Activated CD4-positive, alpha-beta memory T cell treated with anti-CD3 and anti-CD28 coated beads, Interleukin-2, amount 10 ng/mL, durations not matched to agents 7 days and 5 days (primary cell): ENCODE measurements around the gene KIF21B. TPM values are rescaled to one million over a fixed set of nuclear protein-coding genes. Genes with fewer than 3 reads are reported as not detected.

Experiments
- CTCF ChIA-PET: fragments of 350-600 bp; sonication (Branson Sonifier 250); formaldehyde crosslinking; loops from one replicate; lab custom pipeline; 2021; ENCODE audit warnings: antibody characterized with exemption, inconsistent platforms; lab: Charles Lee
- POLR2A ChIA-PET: fragments of 350-600 bp; sonication (Branson Sonifier 250); formaldehyde crosslinking; loops from one replicate; lab custom pipeline; 2021; ENCODE audit warnings: antibody characterized with exemption; lab: Charles Lee
- DNase-seq: peaks from one replicate; pipeline ENCODE4 v3.0.0-alpha.2; 2020
- H3K27ac Mint-ChIP-seq: one replicate; pipeline ENCODE4 v1.8.0; 2021; ENCODE audit warnings: mild to moderate bottlenecking, mixed read lengths
- H3K27me3 Mint-ChIP-seq: one replicate; pipeline ENCODE4 v1.8.0; 2021; ENCODE audit warnings: mixed read lengths
- H3K36me3 Mint-ChIP-seq: one replicate; pipeline ENCODE4 v1.8.0; 2021; ENCODE audit warnings: low read depth, mixed read lengths
- H3K4me1 Mint-ChIP-seq: one replicate; pipeline ENCODE4 v1.8.0; 2021; ENCODE audit warnings: mixed read lengths
- H3K4me3 Mint-ChIP-seq: one replicate; pipeline ENCODE4 v1.8.0; 2021; ENCODE audit warnings: mild to moderate bottlenecking, mixed read lengths
- H3K9me3 Mint-ChIP-seq: one replicate; pipeline ENCODE4 v1.8.0; 2021; ENCODE audit warnings: mixed read lengths
- total RNA-seq, 2 experiments: library from RNA; stranded (reverse); gene quantifications; one replicate each; pipeline ENCODE4 v1.2.3, GENCODE V29; 2021

KIF21B gene
- total RNA-seq, 2 experiments from 2014 or later: 175 to 180 TPM

- CTCF ChIA-PET: interaction anchor here (0.5 to 8.9 kb wide), 8 partner anchors 8 to 394 kb away, joined by 3 to 91 read pairs (median 9); partner anchors contain the start of gene KIF21B
- peaks cover 95% of the 10 kb centered on the region for H3K4me1 Mint-ChIP-seq
- H3K27ac Mint-ChIP-seq: peak overlapping the region; percentile 99
- peaks cover 74% of the 10 kb centered on the region for H3K36me3 Mint-ChIP-seq
- H3K27me3 Mint-ChIP-seq: no peaks in the 10 kb centered on the region
- no peaks in the 10 kb centered on the region for H3K9me3 Mint-ChIP-seq
- POLR2A ChIA-PET: interaction anchor here (0.6 to 11.1 kb wide), 11 partner anchors 8 to 396 kb away, joined by 3 to 178 read pairs (median 5); partner anchors contain the start of genes DDX59, KIF14 and KIF21B
- H3K4me3 Mint-ChIP-seq: peak overlapping the region; percentile 69
- no peak for DNase-seq
Observed at GRCh38 chr1:201016211-201016651, 7.3 kb downstream of the KIF21B start.

- CTCF ChIA-PET: interaction anchor here (0.5 to 8.9 kb wide), 8 partner anchors 9 to 393 kb away, joined by 3 to 91 read pairs (median 10); partner anchors contain the start of gene KIF21B
- H3K4me1 Mint-ChIP-seq: peaks cover 98% of the 10 kb centered on the region
Observed at GRCh38 chr1:201015551-201016091, 7.9 kb downstream of the KIF21B start.

DNA sequence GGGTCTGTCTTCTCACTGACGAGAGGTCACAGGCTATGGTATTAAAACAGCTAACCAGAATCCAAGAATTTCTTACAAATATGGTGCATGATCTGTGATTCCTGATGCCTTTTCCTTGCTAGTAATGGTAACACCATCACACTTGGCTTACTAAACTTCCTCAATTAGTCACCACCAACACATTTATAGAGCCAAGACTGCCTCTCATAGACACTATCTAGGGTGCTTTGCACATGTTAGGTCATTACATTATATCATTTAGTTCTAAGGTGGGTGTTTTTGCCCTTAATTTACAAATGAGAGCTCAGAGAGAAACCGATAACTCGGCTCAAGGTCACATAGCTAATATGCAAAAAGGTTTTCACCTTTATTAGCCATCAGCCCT lies 8.7 kb downstream of the KIF21B start:
- Mint-ChIP-seq H3K27ac (peak overlapping the region; percentile 99), H3K36me3 (peaks cover 71% of the 10 kb centered on the region), H3K4me3 (peak overlapping the region; percentile 27), H3K4me1 (peaks cover 96% of the 10 kb centered on the region), H3K27me3 (no peaks in the 10 kb centered on the region), H3K9me3 (no peaks in the 10 kb centered on the region)
- ChIA-PET CTCF (interaction anchor here (0.6 to 8.9 kb wide), 6 partner anchors 9 to 266 kb away, joined by 3 to 91 read pairs (median 16); partner anchors contain the start of gene KIF21B), POLR2A (interaction anchor here (1.3 to 11.1 kb wide), 5 partner anchors 10 to 44 kb away, joined by 3 to 178 read pairs (median 7); partner anchors contain the start of gene KIF21B)
- no peak for DNase-seq

More at GRCh38 chr1:201015551-201016091, 7.9 kb downstream of the KIF21B start:
- Mint-ChIP-seq H3K9me3 (no peaks in the 10 kb centered on the region), H3K27me3 (no peaks in the 10 kb centered on the region), H3K4me3 (peak overlapping the region; percentile 69), H3K36me3 (peaks cover 71% of the 10 kb centered on the region), H3K27ac (peak overlapping the region; percentile 99)
- POLR2A ChIA-PET: interaction anchor here (0.6 to 11.1 kb wide), 14 partner anchors 9 to 395 kb away, joined by 3 to 178 read pairs (median 4); partner anchors contain the start of genes DDX59, KIF14 and KIF21B
- DNase-seq: peak; percentile 50

GRCh38 chr1:201013991-201014815 lies 9.3 kb downstream of the KIF21B start:
- CTCF ChIA-PET: interaction anchor here (0.6 to 8.9 kb wide), 5 partner anchors 8 to 265 kb away, joined by 3 to 91 read pairs (median 15); partner anchors contain the start of gene KIF21B
- POLR2A ChIA-PET: interaction anchor here (1.3 to 11.1 kb wide), 5 partner anchors 10 to 43 kb away, joined by 3 to 178 read pairs (median 7); partner anchors contain the start of gene KIF21B
- Mint-ChIP-seq H3K4me3 (peak overlapping the region; percentile 58), H3K4me1 (peaks cover 96% of the 10 kb centered on the region), H3K27me3 (no peaks in the 10 kb centered on the region), H3K27ac (peak overlapping the region; percentile 99), H3K36me3 (peaks cover 72% of the 10 kb centered on the region), H3K9me3 (no peaks in the 10 kb centered on the region)
- no peak for DNase-seq

DNA sequence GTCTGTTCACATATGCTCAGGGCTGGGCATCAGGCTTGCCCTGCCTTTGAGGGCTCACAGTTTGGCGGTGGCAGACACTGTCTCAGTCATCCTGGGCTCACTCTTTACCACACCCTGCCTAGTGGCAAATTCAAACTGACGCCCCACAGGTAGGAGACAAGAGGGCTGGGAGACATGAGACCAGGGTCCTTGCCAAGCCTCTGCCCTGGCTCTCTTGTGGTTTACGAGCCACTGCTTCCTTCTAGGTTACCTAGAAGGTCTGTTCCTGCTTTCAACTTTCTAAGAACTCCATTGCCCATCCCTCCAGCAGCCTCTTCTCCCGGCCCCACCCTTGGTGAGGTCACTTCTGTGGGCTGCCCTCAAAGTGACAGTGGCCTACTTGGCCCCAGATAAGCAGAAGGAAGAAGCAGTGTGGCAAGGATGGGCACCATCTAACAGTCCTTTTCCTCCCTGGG lies 10.5 kb downstream of the KIF21B start:
- ChIA-PET POLR2A (interaction anchor here (11.1 kb wide), 1 partner anchor 11 kb away, joined by 178 read pairs; the partner anchor contains the start of gene KIF21B), CTCF (interaction anchor here (2.1 to 3.2 kb wide), 2 partner anchors 8 to 13 kb away, joined by 6 to 14 read pairs; no protein-coding TSS in a partner anchor)
- Mint-ChIP-seq H3K9me3 (no peaks in the 10 kb centered on the region), H3K27ac (peak overlapping the region; percentile 99), H3K4me3 (peak overlapping the region; percentile 58), H3K36me3 (peaks cover 73% of the 10 kb centered on the region), H3K4me1 (peaks cover 98% of the 10 kb centered on the region), H3K27me3 (no peaks in the 10 kb centered on the region)
- DNase-seq: peak; percentile 78

DNA sequence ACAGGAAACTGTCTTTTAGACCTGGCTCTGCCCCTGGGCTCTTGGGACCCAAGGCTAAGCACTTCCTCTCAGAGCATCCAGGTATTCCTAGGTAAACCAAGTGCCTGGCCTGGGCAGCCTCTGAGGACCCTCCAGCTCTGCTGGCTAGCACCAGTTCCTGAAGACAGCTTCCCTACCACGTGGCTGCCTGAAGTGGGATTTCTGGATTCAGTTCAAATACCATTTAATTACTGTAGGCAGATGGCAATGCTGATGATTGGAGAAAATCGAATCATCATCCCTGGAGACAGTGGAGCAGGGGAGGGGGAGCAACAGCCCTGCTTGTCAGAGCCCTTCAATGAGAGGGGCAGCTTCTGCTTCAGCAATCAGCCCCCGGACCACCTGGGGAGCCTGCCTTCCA lies 11.9 kb downstream of the KIF21B start:
- CTCF ChIA-PET: interaction anchor here (1.1 to 3.2 kb wide), 8 partner anchors 9 to 41 kb away, joined by 3 to 14 read pairs (median 3); no protein-coding TSS in a partner anchor
- no peaks in the 10 kb centered on the region for H3K9me3 Mint-ChIP-seq
- DNase-seq: no peak
- H3K4me3 Mint-ChIP-seq: no peak overlapping the region
- H3K36me3 Mint-ChIP-seq: peaks cover 60% of the 10 kb centered on the region
- H3K27ac Mint-ChIP-seq: peak overlapping the region; percentile 99
- peaks cover 84% of the 10 kb centered on the region for H3K4me1 Mint-ChIP-seq
- no peaks in the 10 kb centered on the region for H3K27me3 Mint-ChIP-seq
- POLR2A ChIA-PET: interaction anchor here (11.1 kb wide), 1 partner anchor 13 kb away, joined by 178 read pairs; the partner anchor contains the start of gene KIF21B

GRCh38 chr1:201009962-201010645 lies 13.4 kb downstream of the KIF21B start:
- no peaks in the 10 kb centered on the region for H3K27me3 Mint-ChIP-seq
- POLR2A ChIA-PET: interaction anchor here (1.5 to 11.1 kb wide), 2 partner anchors 13 to 14 kb away, joined by 4 to 178 read pairs; partner anchors contain the start of gene KIF21B
- H3K27ac Mint-ChIP-seq: peak overlapping the region; percentile 70

DNA sequence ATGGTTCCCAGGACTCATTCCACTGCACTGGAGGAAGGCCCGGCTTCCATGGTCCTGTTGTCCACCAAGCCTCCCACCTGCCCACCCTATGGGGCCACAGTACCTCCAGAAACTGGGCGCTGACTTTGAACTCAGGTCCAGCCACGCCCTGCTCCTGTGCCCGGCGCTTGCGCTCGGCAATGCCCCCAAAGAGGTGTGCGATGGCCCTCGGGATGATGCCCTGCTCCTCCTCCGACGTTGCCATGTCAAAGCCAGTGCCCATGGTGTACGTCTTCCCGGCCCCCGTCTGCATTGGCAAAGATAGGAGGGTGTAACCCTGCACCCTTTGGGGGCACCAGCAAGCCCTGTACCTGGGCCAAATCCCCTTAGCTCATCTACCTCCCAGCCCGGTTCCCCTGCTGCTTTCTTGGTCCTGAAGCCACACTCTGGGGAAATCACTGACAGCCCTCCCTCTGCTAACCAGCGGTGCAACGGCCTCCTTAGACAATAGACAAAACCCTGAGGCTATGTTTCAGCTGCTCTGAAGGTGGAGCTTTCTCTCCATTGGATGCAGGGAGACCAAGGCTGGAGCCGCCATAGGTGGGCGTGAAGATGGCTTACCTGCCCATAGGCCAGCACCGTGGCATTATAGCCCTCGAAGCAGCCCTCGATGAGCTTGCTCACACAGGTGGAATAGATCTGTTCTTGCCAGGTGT lies 14.7 kb downstream of the KIF21B start:
- Mint-ChIP-seq H3K27ac (peak overlapping the region; percentile 70), H3K36me3 (peaks cover 59% of the 10 kb centered on the region), H3K9me3 (no peaks in the 10 kb centered on the region), H3K4me1 (peaks cover 59% of the 10 kb centered on the region), H3K4me3 (no peak overlapping the region), H3K27me3 (no peaks in the 10 kb centered on the region)
- CTCF ChIA-PET: interaction anchor here (1.3 to 2.1 kb wide), 4 partner anchors 17 to 37 kb away, joined by 4 to 6 read pairs (median 5); no protein-coding TSS in a partner anchor
- POLR2A ChIA-PET: interaction anchor here (1.5 to 11.1 kb wide), 2 partner anchors 12 to 16 kb away, joined by 4 to 178 read pairs; partner anchors contain the start of gene KIF21B
- DNase-seq: no peak

More at GRCh38 chr1:201009962-201010645, 13.4 kb downstream of the KIF21B start:
- no peak overlapping the region for H3K4me3 Mint-ChIP-seq
- peaks cover 54% of the 10 kb centered on the region for H3K36me3 Mint-ChIP-seq
- DNase-seq: no peak
- peaks cover 69% of the 10 kb centered on the region for H3K4me1 Mint-ChIP-seq
- H3K9me3 Mint-ChIP-seq: no peaks in the 10 kb centered on the region
- CTCF ChIA-PET: interaction anchor here (1.2 to 3.2 kb wide), 5 partner anchors 10 to 33 kb away, joined by 3 to 14 read pairs (median 6); no protein-coding TSS in a partner anchor

DNA sequence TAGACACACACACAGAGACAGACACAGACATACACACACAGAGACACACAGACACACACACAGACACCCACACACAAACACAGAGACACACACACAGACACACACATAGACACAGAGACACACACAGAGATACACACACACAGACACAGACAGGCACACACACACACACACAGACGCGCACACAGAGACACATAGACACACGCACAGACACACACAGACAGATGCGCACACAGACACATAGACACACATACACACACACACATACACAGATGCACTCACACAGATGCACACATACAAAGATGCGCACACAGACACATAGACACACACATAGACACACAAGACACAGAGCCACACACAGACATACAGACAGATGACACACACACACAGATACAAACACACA lies 16.0 kb downstream of the KIF21B start:
- peaks cover 60% of the 10 kb centered on the region for H3K36me3 Mint-ChIP-seq
- no peak overlapping the region for H3K4me3 Mint-ChIP-seq
- no peaks in the 10 kb centered on the region for H3K27me3 Mint-ChIP-seq
- POLR2A ChIA-PET: interaction anchor here (11.1 kb wide), 1 partner anchor 17 kb away, joined by 178 read pairs; the partner anchor contains the start of gene KIF21B
- H3K9me3 Mint-ChIP-seq: no peaks in the 10 kb centered on the region
- H3K4me1 Mint-ChIP-seq: peaks cover 49% of the 10 kb centered on the region
- CTCF ChIA-PET: no interaction called here
- no peak for DNase-seq
- no peak overlapping the region for H3K27ac Mint-ChIP-seq

DNA sequence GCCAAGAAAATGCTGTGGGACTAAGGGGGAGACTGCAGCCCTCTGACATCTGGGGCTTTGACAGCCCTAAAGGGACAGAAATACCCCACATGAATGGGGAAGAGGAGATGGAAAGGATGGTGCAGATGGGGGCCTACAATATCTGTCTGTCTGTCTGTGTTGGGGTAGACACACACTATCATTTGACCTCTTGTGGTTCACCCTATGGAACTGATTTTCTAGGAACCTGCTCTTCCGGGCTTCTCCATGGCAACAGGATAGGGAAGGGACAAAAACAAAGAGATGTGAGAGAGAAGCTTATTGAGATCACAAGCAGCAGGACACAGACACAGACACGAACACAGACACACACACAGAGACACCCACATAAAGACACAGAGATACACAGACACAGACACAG lies 17.1 kb downstream of the KIF21B start:
- DNase-seq: no peak
- no peaks in the 10 kb centered on the region for H3K9me3 Mint-ChIP-seq
- H3K4me1 Mint-ChIP-seq: peaks cover 41% of the 10 kb centered on the region
- H3K36me3 Mint-ChIP-seq: peaks cover 60% of the 10 kb centered on the region
- no peaks in the 10 kb centered on the region for H3K27me3 Mint-ChIP-seq
- no peak overlapping the region for H3K4me3 Mint-ChIP-seq
- no peak overlapping the region for H3K27ac Mint-ChIP-seq
- CTCF ChIA-PET: interaction anchor here (0.6 to 2.6 kb wide), 5 partner anchors 9 to 384 kb away, joined by 3 to 14 read pairs (median 5); partner anchors contain the start of gene KIF21B
- POLR2A ChIA-PET: interaction anchor here (0.9 to 4.1 kb wide), 5 partner anchors 9 to 28 kb away, joined by 3 to 21 read pairs (median 6); no protein-coding TSS in a partner anchor

DNA sequence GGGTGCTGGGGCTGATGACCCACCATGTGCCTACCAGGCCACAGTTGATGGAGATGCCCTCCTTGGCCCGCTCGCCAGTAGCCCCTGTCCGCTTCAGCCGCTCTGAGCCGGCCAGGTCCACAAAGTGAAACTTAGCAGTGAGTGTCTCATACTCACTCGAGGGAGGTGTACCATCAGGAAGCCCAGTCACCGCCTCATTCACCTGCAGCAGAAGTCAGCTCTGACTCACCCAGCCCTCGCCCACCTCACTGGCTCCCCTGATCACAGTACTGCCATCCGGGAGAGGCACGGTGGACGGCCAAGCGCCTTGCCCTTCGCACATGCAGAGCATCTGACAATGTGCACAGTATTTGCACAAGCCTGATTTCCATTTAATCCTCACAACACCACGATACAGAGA lies 18.8 kb downstream of the KIF21B start:
- DNase-seq: no peak
- POLR2A ChIA-PET: interaction anchor here (1.8 to 4.1 kb wide), 2 partner anchors 15 to 21 kb away, joined by 6 to 21 read pairs; no protein-coding TSS in a partner anchor
- H3K27ac Mint-ChIP-seq: no peak overlapping the region
- H3K36me3 Mint-ChIP-seq: peaks cover 63% of the 10 kb centered on the region
- no peak overlapping the region for H3K4me3 Mint-ChIP-seq
- no peaks in the 10 kb centered on the region for H3K9me3 Mint-ChIP-seq
- CTCF ChIA-PET: interaction anchor here (1.3 to 2.6 kb wide), 3 partner anchors 16 to 37 kb away, joined by 5 to 14 read pairs (median 5); partner anchors contain the start of gene KIF21B
- H3K27me3 Mint-ChIP-seq: no peaks in the 10 kb centered on the region
- peaks cover 26% of the 10 kb centered on the region for H3K4me1 Mint-ChIP-seq
